Esophagus muscularis mucosa (tissue), 4 donors: ENCODE results near the gene SEPHS1. TPM values are rescaled to one million over a fixed set of nuclear protein-coding genes. Genes with fewer than 3 reads are reported as not detected.
"Not testable (repeated sequence)": the region's sequence is repeated elsewhere in the genome, so short reads cannot be mapped to it uniquely, and the experiment has no call there.

Source experiments
- DNase-seq: peaks from one replicate; pipeline ENCODE4 v3.0.0-alpha.2; 2017; ENCODE audit errors: extremely low spot score
- H3K27ac ChIP-seq, 4 donors: fragments of 200-600 bp; sonication (generic); replicated peaks in 1 of 4; 1 replicate in 3 of 4; 2 replicates in 1 of 4; pipeline ENCODE4 v1.5.1; 2016 to 2019; ENCODE audit warnings: mild to moderate bottlenecking in 1 of 4
- H3K27me3 ChIP-seq, 4 donors: fragments of 200-600 bp; sonication (generic); one replicate each; pipeline versions ENCODE4 v1.5.1 to v1.6.0; 2016 to 2019
- H3K36me3 ChIP-seq, 4 donors: fragments of 200-600 bp; sonication (generic); one replicate each; pipeline ENCODE4 v1.5.1; 2016 to 2019
- H3K4me1 ChIP-seq, 4 donors: fragments of 200-600 bp; sonication (generic); one replicate each; pipeline ENCODE4 v1.5.1; 2016 to 2019
- H3K4me3 ChIP-seq, 4 donors: fragments of 200-600 bp; sonication (generic); 1 replicate in 2 of 4; 2 replicates in 2 of 4; pipeline ENCODE4 v1.5.1; 2016 to 2019; ENCODE audit warnings: mild to moderate bottlenecking in 4 of 4, moderate library complexity in 1 of 4
- H3K9me3 ChIP-seq, 4 donors: fragments of 200-600 bp; sonication (generic); 1 replicate in 3 of 4; 2 replicates in 1 of 4; pipeline ENCODE4 v1.5.1; 2016 to 2019
- EP300 ChIP-seq: sonication (generic); formaldehyde crosslinking; IDR thresholded peaks from one replicate; pipeline ENCODE4 v1.6.1; 2017; ENCODE audit warnings: antibody characterized with exemption
- POLR2A ChIP-seq: fragments of 450-650 bp; IDR thresholded peaks from one replicate; pipeline ENCODE4 v1.6.1; 2017; ENCODE audit warnings: antibody characterized with exemption, moderate library complexity, mild to moderate bottlenecking, low read depth
- POLR2AphosphoS5 ChIP-seq, 2 donors: sonication (generic); formaldehyde crosslinking; IDR thresholded peaks; one replicate each; pipeline ENCODE4 v1.6.1; 2017; ENCODE audit warnings: antibody characterized with exemption in 2 of 2
- WGBS: methylation state at CpG from one replicate; pipeline ENCODE4 v1.1.5; 2018; 5-methylcytosine and 5-hydroxymethylcytosine counted together
- intact Hi-C: fragments of 100-400 bp; cut with DNase I; formaldehyde crosslinking; loops from one replicate; pipeline ENCODE4 v1.15.1; 2023
- total RNA-seq, 4 donors: library from RNA; depleted of rRNA; stranded (reverse); fragments of >200 nt; gene quantifications; one replicate each; pipeline versions ENCODE4 v1.1.0 to v1.2.1, GENCODE V29; 2016
- TF ChIP-seq, protein P1 (sequence below), 3 experiments: fragments of 200-600 bp in 2 of 3; fragments of 450-650 bp in 1 of 3; sonication (generic) in 2 of 3; IDR thresholded peaks; one replicate each; pipeline ENCODE4 v1.5.1; 2017 to 2019; ENCODE audit warnings: antibody characterized with exemption in 3 of 3, mild to moderate bottlenecking in 2 of 3, moderate library complexity in 1 of 3

SEPHS1 gene
- total RNA-seq, 4 donors from 2014 or later, result 37.0 to 53.1 (median 46.0) TPM

GRCh38 chr10:13334556-13334955 lies 13.5 kb downstream of the SEPHS1 start:
- Histone ChIP-seq H3K9me3 (no peaks in the 10 kb centered on the region), H3K27ac (no peak overlapping the region), H3K4me3 (no peak overlapping the region), H3K27me3 (no peaks in the 10 kb centered on the region), H3K36me3 (peaks cover 35 to 77% (median 68%) of the 10 kb centered on the region in 4 donors), H3K4me1 (peaks cover 11 to 23% (median 19%) of the 10 kb centered on the region in 4 donors)
- DNase-seq, result no peak
- intact Hi-C loops, result no loop called here
- TF ChIP-seq POLR2A (no peak), POLR2AphosphoS5 (IDR thresholded peaks at IDR 0.05) (no peak), EP300 (no peak)
- TF ChIP-seq, protein P1, sequence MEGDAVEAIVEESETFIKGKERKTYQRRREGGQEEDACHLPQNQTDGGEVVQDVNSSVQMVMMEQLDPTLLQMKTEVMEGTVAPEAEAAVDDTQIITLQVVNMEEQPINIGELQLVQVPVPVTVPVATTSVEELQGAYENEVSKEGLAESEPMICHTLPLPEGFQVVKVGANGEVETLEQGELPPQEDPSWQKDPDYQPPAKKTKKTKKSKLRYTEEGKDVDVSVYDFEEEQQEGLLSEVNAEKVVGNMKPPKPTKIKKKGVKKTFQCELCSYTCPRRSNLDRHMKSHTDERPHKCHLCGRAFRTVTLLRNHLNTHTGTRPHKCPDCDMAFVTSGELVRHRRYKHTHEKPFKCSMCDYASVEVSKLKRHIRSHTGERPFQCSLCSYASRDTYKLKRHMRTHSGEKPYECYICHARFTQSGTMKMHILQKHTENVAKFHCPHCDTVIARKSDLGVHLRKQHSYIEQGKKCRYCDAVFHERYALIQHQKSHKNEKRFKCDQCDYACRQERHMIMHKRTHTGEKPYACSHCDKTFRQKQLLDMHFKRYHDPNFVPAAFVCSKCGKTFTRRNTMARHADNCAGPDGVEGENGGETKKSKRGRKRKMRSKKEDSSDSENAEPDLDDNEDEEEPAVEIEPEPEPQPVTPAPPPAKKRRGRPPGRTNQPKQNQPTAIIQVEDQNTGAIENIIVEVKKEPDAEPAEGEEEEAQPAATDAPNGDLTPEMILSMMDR (IDR thresholded peaks at IDR 0.05), result no peak
- WGBS, result 98% methylated on average over 2 of the region's 2 CpGs

DNA sequence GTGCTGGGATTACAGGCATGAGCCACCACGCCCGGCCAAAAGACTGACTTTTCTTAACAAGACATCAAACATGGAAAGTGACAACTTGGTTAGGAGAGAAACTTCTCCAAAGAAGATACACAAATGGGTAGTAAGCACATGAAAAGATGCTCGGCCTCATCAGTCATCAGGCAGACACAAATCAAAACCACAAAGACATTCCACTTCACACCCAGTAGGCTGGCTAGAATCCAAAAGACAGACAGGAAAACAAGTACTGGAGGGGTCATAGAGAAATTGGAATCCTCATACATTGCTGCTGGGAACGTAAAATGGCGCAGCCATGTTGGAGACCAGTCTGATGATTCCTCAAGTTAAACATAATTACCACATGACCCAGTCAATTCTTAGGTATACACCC lies 16.4 kb downstream of the SEPHS1 start:
- H3K27ac ChIP-seq, result no peak overlapping the region
- H3K4me3 ChIP-seq, result no peak overlapping the region
- peaks cover 52 to 93% (median 91%) of the 10 kb centered on the region in 4 donors for H3K36me3 ChIP-seq
- H3K27me3 ChIP-seq, result no peaks in the 10 kb centered on the region
- H3K9me3 ChIP-seq, result no peaks in the 10 kb centered on the region
- no peak for DNase-seq
- TF ChIP-seq POLR2AphosphoS5 (IDR thresholded peaks at IDR 0.05), result no peak
- TF ChIP-seq EP300, result no peak
- TF ChIP-seq, protein P1 (IDR thresholded peaks at IDR 0.05), result no peak
- TF ChIP-seq POLR2A, result no peak
- H3K4me1 ChIP-seq, result peaks cover 7 to 14% (median 13%) of the 10 kb centered on the region in 4 donors
- WGBS, result 95% methylated on average over 5 of the region's 5 CpGs
- intact Hi-C loops, result no loop called here

DNA sequence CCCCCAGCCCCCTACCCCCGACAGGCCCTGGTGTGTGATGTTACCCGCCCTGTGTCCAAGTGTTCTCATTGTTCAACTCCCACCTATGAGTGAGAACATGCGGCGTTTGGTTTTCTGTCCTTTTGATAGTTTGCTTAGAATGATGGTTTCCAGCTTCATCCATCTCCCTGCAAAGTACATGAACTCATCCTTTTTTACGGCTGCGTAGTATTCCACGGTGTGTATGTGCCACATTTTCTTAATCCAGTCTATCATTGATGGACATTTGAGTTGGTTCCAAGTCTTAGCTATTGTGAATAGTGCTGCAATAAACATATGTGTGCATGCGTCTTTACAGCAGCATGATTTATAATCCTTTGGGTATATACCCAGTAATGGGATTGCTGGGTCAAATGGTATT lies 17.1 kb downstream of the SEPHS1 start:
- DNase-seq, H3K27me3 ChIP-seq, H3K27ac ChIP-seq, H3K4me3 ChIP-seq, H3K9me3 ChIP-seq, intact Hi-C loops: not testable (repeated sequence)
- H3K4me1 ChIP-seq, result peaks cover 7 to 14% (median 13%) of the 10 kb centered on the region in 4 donors
- WGBS, result 98% methylated on average over 8 of the region's 8 CpGs
- peaks cover 59 to 98% (median 92%) of the 10 kb centered on the region in 4 donors for H3K36me3 ChIP-seq

GRCh38 chr10:13329565-13329964 lies 18.5 kb downstream of the SEPHS1 start:
- Histone ChIP-seq H3K4me1 (peaks cover 7 to 14% (median 13%) of the 10 kb centered on the region in 4 donors), H3K4me3 (no peak overlapping the region), H3K9me3 (no peaks in the 10 kb centered on the region), H3K36me3 (peaks cover 65 to 91% (median 88%) of the 10 kb centered on the region in 4 donors), H3K27me3 (no peaks in the 10 kb centered on the region), H3K27ac (no peak overlapping the region)
- TF ChIP-seq, protein P1 (IDR thresholded peaks at IDR 0.05), result no peak
- TF ChIP-seq POLR2AphosphoS5 (IDR thresholded peaks at IDR 0.05) (no peak), EP300 (no peak), POLR2A (no peak)
- no peak for DNase-seq
- 98% methylated on average over 3 of the region's 3 CpGs for WGBS
- intact Hi-C loops, result no loop called here

DNA sequence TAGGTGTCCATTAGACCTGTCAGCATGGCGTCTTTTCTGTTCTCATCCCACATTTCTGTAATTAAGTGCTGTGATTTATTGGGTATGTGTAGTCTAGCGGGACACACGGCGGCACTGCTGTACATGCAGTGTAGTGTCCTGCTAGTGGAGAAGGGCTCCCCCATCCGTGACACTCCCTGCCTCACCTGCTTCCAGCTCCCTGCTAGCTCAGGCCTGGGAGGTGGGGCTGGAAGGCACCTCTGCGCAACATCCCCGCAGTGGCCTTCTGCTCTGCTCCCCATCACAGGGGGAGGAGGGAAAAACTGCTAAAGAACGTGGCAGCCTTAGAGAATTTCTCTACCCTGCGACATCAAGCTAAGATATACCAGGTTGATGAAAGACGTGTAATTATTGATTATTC lies 19.5 kb downstream of the SEPHS1 start:
- H3K27ac ChIP-seq, result no peak overlapping the region
- H3K36me3 ChIP-seq, result peaks cover 65 to 93% (median 87%) of the 10 kb centered on the region in 4 donors
- TF ChIP-seq EP300 (no peak), POLR2A (no peak), POLR2AphosphoS5 (IDR thresholded peaks at IDR 0.05) (no peak)
- TF ChIP-seq, protein P1 (IDR thresholded peaks at IDR 0.05), result no peak
- no peaks in the 10 kb centered on the region for H3K27me3 ChIP-seq
- DNase-seq, result no peak
- peaks cover 7 to 14% (median 13%) of the 10 kb centered on the region in 4 donors for H3K4me1 ChIP-seq
- WGBS, result 90% methylated on average over 10 of the region's 10 CpGs
- no peak overlapping the region for H3K4me3 ChIP-seq
- H3K9me3 ChIP-seq, result no peaks in the 10 kb centered on the region
- intact Hi-C loops, result no loop called here
